ENCODE measurements around the gene MIOS. TPM values are rescaled to one million over a fixed set of nuclear protein-coding genes. Genes with fewer than 3 reads are reported as not detected.

The MIOS gene
- total RNA-seq, 1 donor from 2014 or later = 49.5 TPM

DNA sequence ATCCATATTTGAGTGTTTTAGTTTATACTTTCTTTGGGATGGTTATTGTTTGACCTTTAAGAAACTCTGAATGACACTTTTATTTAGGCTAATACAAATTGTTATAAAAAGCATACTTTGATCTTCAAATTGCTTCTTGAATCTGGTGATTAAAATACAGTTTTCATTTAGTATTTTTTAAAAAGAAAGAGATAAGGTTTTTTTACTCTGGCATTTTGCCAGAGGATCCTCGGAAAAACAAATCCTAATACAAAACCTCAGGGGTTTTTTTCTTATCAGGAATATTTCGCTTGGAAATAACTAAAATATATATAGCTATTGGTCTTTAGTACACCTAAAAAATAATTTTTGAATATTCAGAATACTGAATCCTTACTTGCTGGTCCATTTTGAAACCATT is 17.0 kb downstream of the MIOS start:
- no peak for DNase-seq (ENCODE audit: low spot score)

DNA sequence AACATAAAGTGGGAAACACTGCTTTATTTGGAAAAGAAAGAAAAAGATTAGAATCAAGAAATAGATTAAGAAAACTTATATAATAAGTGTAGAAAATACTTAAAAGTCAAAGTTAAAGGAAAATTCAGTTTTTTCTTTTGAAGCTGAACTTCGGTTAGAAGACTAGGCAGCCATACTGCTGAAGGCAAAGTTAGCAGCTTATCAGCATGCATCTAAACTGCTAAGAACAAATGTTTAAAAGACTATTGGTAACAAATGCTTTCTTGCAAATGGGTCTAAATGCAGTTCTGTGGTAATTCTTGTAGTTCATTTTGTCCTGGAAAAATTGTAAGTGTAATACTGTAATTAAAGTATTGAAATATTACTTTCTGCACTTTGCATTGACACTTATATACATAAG is 18.0 kb downstream of the MIOS start:
- no peak for DNase-seq (ENCODE audit: low spot score)

DNA sequence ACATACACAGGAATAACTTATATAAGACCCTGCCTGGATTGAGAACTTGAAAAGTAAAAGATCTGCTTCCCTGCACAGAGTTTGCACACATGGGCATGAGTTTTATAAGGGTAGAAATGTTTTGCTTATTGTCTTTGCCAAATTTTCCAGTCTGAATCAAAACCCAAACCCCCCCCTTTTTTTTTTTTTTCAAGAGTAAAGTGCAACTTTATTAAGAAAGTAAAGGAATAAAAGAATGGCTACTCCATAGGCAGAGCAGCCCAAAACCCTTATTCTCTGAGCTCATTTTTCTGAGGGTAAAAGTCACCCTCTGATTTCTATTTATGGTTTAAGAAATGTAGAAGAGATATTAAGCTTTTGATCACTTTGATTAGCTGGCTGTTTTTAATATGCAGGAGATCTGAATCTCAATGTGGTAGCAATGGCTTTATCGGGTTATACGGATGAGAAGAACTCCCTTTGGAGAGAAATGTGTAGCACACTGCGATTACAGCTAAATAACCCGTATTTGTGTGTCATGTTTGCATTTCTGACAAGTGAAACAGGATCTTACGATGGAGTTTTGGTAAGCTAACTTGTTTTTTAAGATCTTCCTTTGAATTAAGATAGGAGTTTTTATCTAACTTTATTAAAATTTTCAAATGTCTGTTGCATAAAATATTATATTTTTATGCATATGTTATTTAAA is 18.7 kb downstream of the MIOS start:
- no peak for DNase-seq (ENCODE audit: low spot score)

GRCh38 chr7:7595451-7595850 is 28.8 kb downstream of the MIOS start:
- no peak for DNase-seq (ENCODE audit: low spot score)

DNA sequence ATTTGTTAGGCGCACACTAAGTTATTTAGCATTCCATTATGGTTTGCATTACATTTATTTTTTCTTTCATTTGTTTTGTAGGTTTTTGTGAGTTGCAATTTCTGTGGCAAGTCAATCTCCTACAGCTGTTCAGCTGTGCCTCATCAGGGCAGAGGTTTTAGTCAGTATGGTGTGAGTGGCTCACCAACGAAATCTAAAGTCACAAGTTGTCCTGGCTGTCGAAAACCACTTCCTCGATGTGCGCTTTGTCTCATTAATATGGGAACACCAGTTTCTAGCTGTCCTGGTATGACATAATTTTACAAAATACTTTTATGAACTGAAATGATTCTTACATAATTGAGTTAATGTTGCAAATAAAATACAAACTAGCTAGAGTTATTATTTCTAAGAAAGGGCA is 29.5 kb downstream of the MIOS start:
- DNase-seq (ENCODE audit: low spot score) = no peak

DNA sequence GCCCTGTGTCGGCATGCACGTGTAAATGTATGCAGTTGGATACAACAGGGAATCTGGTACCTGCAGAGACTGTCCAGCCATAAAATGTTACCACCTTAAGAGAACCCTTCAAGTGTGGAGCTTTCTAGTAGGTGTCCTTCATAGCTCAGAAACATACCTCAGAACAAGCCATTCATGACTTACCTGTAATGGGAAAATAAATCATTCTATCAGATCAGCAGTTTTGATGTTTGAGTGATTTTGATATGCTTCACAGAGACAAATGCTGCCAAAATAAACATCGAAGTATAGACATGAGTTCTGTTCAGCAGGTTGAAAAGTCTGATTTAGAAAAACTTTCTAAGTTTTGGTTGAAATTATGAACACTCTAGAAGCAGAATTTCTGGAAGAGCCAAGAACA is 40.3 kb downstream of the MIOS start:
- no peak for DNase-seq (ENCODE audit: low spot score)

DNA sequence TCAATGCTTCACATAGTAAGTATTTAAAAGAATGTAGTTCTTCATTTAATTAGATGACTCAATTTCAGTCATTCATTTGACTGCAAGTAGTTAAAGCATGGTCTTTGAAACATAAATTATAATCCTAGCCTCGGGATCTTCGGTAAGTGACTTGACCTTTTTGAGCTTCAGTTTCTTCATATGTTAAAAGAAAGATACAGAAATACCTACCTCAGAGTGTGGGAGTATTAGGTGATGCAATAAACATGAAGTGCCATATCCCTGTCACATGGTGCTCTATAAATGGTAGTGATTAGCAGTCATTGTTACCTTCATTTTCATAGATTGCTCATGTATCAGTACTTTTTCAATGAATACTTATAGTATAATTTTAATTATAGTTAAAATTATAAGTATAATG is 42.6 kb downstream of the MIOS start:
- DNase-seq (ENCODE audit: low spot score) = no peak

- no peak for DNase-seq (ENCODE audit: low spot score)
Observed at GRCh38 chr7:7612519-7612918, 45.8 kb downstream of the MIOS start.

DNA sequence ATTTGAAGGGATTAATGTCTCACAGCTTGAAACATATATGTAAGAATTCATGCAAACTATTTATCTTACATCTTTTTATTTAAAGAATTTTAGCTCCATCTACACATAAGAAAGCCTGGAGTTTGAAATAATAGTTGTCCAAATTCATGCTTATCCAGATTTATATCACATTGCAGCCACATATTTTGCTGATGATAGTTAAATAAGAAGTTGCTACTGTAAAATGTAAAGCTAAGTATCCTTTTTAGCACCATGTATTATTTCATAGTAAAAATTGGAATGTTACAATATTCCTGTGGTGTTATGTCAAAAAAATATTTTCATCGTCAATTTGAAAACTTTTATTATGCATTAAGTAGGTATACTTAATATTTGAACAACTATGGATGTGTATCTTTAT is 46.5 kb downstream of the MIOS start:
- no peak for DNase-seq (ENCODE audit: low spot score)

DNA sequence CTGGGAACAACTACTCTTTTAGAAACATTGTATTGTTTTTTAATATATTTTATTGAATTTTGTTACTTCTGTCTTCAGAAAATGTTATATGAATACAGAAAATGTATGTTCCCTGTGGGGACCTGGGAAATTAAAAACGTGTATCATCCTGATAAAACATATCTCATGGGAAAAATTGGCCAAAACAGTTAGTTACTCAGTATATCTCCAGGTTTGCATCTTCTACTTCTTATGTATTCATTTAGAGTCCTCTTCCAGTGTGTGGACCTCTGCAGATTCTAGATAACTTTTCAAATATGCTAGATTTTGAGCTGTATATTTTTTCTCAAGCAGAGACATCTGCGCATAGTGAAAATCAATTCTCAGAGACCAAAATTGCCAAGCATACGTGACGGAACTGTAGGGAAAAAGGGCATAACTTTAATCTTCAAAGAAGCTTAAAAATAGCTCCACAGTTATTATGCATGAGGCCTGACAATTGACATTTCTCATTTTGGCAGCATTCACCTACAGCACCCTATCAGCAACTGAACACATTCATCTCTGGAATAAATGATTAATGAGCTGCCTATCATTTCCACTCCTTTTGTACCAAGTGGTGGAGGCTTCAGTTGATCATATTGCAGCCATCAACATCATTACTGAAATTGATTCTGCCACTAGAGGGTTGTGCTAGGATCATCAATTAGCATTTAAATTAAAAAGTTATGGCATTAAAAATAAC is 47.5 kb downstream of the MIOS start:
- DNase-seq (ENCODE audit: low spot score) = no peak

- DNase-seq (ENCODE audit: low spot score) = no peak
Observed at GRCh38 chr7:7617550-7617949, 50.9 kb downstream of the MIOS start.

GRCh38 chr7:7618410-7618809 is 51.7 kb downstream of the MIOS start:
- DNase-seq (ENCODE audit: low spot score) = no peak

DNA sequence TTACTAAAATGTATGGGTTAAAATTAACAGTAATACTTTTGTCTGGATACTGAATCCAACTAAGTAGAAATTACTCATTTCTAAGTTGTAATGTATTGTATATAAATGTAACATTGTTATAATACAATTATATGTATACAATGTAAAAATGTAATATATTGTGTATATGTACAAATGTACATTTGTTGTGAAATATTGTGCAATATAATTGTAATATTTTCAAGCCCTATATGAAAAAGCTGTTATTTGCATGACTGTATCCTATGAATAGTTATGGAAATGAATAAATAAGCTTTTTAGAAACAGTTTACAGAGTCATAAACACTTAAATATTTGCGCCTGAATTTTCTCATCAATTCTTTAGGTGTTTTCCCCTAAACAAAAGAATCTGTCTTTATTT is 53.6 kb downstream of the MIOS start:
- DNase-seq (ENCODE audit: low spot score) = no peak

DNA sequence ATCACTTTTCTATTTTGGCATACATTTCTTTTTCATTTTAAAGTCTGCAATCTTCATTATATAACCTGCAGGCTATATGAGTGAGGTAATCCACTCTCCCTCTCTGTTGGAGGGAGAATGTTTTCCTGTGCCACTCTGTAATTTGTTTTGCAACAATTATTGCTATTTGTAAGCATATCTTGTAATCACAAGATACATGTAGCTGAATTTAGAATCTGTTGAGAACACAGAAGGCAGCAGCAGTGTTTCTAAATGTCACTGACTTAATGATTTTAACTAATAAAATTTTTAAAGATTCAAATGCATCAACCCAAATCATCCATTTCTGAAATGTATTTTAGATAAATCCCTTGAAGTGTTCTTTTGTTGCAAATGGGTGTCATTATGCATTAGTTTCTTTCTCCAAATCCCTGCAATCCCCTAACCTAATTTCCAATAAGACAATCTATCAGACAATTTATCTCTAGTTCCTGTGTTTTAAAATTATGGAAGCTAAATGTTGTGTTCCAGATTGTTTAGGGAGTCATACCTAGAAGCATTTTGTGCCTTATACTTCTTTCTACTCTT is 54.0 kb downstream of the MIOS start:
- no peak for DNase-seq (ENCODE audit: low spot score)

DNA sequence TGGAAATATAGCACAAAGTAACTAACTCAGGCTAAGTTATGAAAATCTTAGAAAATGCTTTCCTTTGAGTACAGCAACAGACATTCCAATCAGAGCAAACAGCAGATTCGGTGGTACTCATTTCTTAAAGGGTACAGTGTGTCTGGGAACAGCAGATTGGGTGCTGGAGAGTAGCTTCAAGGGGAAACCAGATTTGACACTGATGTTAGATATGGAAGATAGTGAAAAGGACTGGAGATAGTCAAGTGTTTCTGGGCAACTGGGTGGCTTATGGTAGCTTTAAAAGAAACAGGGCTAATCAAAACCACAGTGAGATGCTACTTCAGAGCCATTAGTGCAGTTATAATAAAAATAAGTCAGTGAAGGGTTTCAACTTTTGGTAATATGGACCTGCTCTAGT is 61.8 kb downstream of the MIOS start:
- no peak for DNase-seq (ENCODE audit: low spot score)

GRCh38 chr7:7630626-7631329 is 64.1 kb downstream of the MIOS start:
- no peak for DNase-seq (ENCODE audit: low spot score)

DNA sequence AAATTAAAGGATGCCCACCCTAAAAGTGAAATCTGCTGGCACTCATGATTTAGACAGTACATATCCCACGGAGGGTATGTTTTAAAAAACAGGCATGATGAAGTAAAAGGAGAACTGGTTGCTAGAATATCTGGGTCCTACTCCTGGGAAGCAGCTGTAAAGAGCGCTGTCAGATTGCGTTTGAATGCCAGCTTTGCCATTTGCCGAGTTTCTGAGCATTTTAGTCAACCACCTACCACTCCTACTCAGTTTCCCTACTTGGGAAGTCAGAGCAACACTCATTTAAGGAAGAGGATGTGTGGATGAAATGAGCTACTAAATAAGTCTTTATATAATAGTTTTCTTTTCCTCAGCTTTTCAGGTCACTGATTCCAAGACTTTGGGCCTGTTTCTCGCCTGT is 72.7 kb downstream of the MIOS start:
- no peak for DNase-seq (ENCODE audit: low spot score)

GRCh38 chr7:7639847-7640220 is 73.2 kb downstream of the MIOS start:
- DNase-seq (ENCODE audit: low spot score) = peak; percentile 44

DNA sequence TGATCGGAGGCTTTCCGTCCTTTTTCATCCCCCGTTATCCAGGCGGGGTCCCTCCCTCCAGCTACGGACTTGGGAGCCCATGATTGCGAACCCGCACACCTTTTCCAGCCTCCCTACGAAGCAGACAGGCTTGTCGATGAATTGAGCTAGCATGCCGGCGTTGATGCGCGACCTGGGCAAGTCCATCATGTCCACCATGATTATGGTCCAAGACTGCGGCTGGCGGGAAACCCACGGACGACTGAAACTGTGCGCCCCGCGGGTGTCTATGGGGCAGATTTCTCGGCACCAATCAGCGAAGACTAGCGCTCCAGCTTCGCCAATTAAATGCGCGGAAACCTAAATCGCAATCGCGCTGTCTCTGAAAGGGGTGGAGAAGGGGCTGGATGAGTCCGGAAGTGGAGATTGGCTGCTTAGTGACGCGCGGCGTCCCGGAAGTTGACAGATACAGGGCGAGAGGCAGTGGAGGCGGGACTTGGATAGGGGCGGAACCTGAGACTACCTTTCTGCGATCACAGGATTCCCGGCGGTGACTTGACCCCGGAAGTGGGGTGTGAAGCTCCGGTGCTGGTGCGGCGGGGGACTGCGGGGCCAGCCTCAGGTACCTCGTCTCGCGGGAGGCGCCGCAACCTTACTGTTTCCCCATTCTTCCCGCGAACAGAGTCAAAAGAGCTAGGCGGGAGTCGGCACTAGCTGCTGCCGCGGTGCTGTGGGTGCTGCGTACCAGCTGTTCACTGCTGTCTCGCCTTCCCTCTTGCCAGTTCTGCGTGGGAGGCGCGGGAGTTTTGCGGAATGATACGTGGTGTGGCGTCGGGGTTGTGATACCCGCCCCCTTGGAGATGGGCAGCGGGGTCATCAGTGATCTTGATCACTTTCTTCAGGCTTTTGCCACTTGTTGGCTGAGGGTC is 73.8 kb downstream of the MIOS start, which contains the start of gene UMAD1:
TSS of gene UMAD1 (plus strand) at position 532 of the 908 bp plus-strand sequence. CDS start 32,620 bp downstream, outside the sequence.
- DNase-seq (ENCODE audit: low spot score) = peak; percentile 99

DNA sequence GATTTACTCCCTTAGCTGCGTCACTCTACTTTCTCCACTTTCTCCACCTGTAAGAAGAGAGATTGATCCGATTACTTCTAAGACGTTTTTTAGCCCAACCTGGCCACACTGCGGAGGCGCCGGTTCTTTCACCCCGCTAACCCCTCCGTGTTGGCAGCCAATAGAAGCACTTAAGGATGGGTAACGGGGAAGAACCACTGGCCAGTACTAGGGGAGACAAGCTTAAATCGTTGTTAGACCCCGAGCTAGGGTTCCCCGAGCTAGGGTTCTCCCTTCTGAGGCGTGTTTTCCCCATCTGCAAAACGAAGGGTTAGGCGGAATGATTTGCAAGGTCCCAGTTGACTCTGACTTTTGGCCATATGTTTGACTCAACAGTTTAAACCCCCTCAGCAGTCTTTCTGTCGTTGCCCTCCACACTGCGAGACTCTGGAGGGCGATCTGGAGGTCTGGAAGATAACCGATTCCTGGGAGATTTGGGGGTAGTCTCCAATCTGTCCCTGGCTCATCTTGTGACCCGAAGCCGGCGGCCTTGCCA is 74.5 kb downstream of the MIOS start:
- DNase-seq (ENCODE audit: low spot score) = no peak

DNA sequence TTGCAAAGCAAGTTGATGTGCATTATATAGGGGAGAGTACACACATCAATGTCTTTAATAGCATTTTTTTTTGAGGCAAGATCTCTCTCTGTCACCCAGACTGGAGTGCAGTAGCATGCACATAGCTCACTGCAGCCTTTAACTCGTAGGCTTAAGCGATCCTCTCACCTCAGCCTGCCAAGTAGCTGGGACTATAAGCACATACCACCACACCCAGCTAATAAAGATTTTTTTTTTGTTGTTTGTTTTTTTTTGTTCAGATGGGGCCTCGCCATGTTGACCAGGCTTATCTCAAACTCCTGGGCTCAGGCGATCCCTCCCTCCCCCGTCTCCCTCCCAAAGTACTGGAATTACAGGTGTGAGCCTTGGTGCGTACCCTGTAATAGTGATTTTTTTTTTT is 75.4 kb downstream of the MIOS start:
- no peak for DNase-seq (ENCODE audit: low spot score)

All from ureter (tissue), 1 donor.